ENCODE data around the gene ARHGEF37.

ARHGEF37 gene

GRCh38 chr5:149639737-149640136 lies 58.4 kb downstream of the ARHGEF37 start:
- Histone ChIP-seq H3K36me3 (ENCODE audit: insufficient read depth, low read length) (no peaks in the 10 kb centered on the region), H3K4me3 (ENCODE audit: low read depth in 1 of 2, low read length in 2 of 2) (no peak overlapping the region), H3K4me1 (ENCODE audit: insufficient read depth, low read length) (no peaks in the 10 kb centered on the region), H3K9ac (ENCODE audit: low read depth, low read length) (no peak overlapping the region), H3K27ac (ENCODE audit: low read length) (no peak overlapping the region), H4K20me1 (ENCODE audit: insufficient read depth, low read length) (no peaks in the 10 kb centered on the region), H3K4me2 (ENCODE audit: insufficient read depth, low read length) (no peak overlapping the region), H3K9me3 (ENCODE audit: insufficient read depth, low read length, severe bottlenecking) (no peaks in the 10 kb centered on the region), H3K27me3 (ENCODE audit: insufficient read depth, low read length, poor library complexity) (peaks cover 3% of the 10 kb centered on the region), H3K79me2 (ENCODE audit: insufficient read depth, low read length) (no peaks in the 10 kb centered on the region), H2AFZ (ENCODE audit: low read depth, low read length) (no peak overlapping the region)
- no peak for DNase-seq
- TF ChIP-seq, protein P1, sequence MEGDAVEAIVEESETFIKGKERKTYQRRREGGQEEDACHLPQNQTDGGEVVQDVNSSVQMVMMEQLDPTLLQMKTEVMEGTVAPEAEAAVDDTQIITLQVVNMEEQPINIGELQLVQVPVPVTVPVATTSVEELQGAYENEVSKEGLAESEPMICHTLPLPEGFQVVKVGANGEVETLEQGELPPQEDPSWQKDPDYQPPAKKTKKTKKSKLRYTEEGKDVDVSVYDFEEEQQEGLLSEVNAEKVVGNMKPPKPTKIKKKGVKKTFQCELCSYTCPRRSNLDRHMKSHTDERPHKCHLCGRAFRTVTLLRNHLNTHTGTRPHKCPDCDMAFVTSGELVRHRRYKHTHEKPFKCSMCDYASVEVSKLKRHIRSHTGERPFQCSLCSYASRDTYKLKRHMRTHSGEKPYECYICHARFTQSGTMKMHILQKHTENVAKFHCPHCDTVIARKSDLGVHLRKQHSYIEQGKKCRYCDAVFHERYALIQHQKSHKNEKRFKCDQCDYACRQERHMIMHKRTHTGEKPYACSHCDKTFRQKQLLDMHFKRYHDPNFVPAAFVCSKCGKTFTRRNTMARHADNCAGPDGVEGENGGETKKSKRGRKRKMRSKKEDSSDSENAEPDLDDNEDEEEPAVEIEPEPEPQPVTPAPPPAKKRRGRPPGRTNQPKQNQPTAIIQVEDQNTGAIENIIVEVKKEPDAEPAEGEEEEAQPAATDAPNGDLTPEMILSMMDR (IDR thresholded peaks at IDR 0.05; ENCODE audit: borderline replicate concordance, extremely low read depth, low read length, poor library complexity, severe bottlenecking): no peak
- TF ChIP-seq EZH2 (IDR thresholded peaks at IDR 0.05; ENCODE audit: borderline replicate concordance, low read depth, low read length, severe bottlenecking): no peak
- ATAC-seq (ENCODE audit: insufficient read depth, low read depth): no peak

DNA sequence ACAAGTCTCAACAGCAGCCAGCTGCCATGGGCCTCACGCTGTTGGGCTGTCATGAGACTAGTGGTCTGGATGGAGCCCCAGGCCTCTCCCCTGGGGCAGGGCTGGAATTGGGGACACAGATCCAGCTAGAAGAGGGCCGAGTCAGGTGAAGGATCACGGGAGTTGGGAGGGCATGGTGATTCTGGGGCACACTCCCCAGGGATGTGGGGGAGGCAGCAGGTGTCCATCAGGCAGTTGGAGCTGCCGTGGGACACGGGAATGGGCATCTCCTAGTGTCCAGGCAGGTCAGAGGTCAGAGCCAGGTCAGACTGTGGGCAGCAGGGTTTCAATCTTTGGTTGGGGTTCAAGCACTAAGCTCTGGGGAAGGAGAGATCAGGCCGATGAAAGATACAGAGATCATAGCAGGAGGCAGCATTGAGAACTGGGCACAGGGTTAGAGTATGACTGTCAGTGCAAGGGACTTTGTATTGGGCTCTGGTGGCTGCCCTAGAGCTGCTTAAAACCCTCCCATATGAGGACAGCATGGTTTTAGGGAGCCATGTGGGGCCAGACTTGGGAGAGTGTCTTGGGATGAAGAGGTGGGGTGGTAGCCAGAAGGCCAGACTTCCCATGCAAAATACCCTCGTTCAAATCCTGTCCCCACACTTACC lies 59.2 kb downstream of the ARHGEF37 start:
- Histone ChIP-seq H3K9me3 (ENCODE audit: insufficient read depth, low read length, severe bottlenecking) (no peaks in the 10 kb centered on the region), H3K9ac (ENCODE audit: low read depth, low read length) (no peak overlapping the region), H3K27me3 (ENCODE audit: insufficient read depth, low read length, poor library complexity) (peaks cover 3% of the 10 kb centered on the region), H3K79me2 (ENCODE audit: insufficient read depth, low read length) (no peaks in the 10 kb centered on the region), H3K36me3 (ENCODE audit: insufficient read depth, low read length) (no peaks in the 10 kb centered on the region), H3K4me3 (ENCODE audit: low read depth in 1 of 2, low read length in 2 of 2) (no peak overlapping the region), H3K4me1 (ENCODE audit: insufficient read depth, low read length) (no peaks in the 10 kb centered on the region), H3K4me2 (ENCODE audit: insufficient read depth, low read length) (no peak overlapping the region), H4K20me1 (ENCODE audit: insufficient read depth, low read length) (no peaks in the 10 kb centered on the region), H2AFZ (ENCODE audit: low read depth, low read length) (no peak overlapping the region), H3K27ac (ENCODE audit: low read length) (no peak overlapping the region)
- TF ChIP-seq, protein P1 (IDR thresholded peaks at IDR 0.05; ENCODE audit: borderline replicate concordance, extremely low read depth, low read length, poor library complexity, severe bottlenecking): no peak
- no peak for TF ChIP-seq EZH2 (IDR thresholded peaks at IDR 0.05; ENCODE audit: borderline replicate concordance, low read depth, low read length, severe bottlenecking)
- no peak for DNase-seq
- ATAC-seq (ENCODE audit: insufficient read depth, low read depth): no peak

- no peak overlapping the region for H2AFZ ChIP-seq (ENCODE audit: low read depth, low read length)
- H3K9ac ChIP-seq (ENCODE audit: low read depth, low read length): no peak overlapping the region
- no peak overlapping the region for H3K4me2 ChIP-seq (ENCODE audit: insufficient read depth, low read length)
- no peaks in the 10 kb centered on the region for H3K79me2 ChIP-seq (ENCODE audit: insufficient read depth, low read length)
- H3K9me3 ChIP-seq (ENCODE audit: insufficient read depth, low read length, severe bottlenecking): no peaks in the 10 kb centered on the region
- no peak for ATAC-seq (ENCODE audit: insufficient read depth, low read depth)
- no peaks in the 10 kb centered on the region for H3K36me3 ChIP-seq (ENCODE audit: insufficient read depth, low read length)
- no peak overlapping the region for H3K4me3 ChIP-seq (ENCODE audit: low read depth in 1 of 2, low read length in 2 of 2)
- no peak overlapping the region for H3K27ac ChIP-seq (ENCODE audit: low read length)
- H3K27me3 ChIP-seq (ENCODE audit: insufficient read depth, low read length, poor library complexity): peaks cover 3% of the 10 kb centered on the region
- H3K4me1 ChIP-seq (ENCODE audit: insufficient read depth, low read length): no peaks in the 10 kb centered on the region
- TF ChIP-seq EZH2 (IDR thresholded peaks at IDR 0.05; ENCODE audit: borderline replicate concordance, low read depth, low read length, severe bottlenecking): no peak
- TF ChIP-seq, protein P1 (IDR thresholded peaks at IDR 0.05; ENCODE audit: borderline replicate concordance, extremely low read depth, low read length, poor library complexity, severe bottlenecking): no peak
- DNase-seq: no peak
- no peaks in the 10 kb centered on the region for H4K20me1 ChIP-seq (ENCODE audit: insufficient read depth, low read length)
Observed at GRCh38 chr5:149641000-149641576, 59.8 kb downstream of the ARHGEF37 start.

Measured in DND-41 (cell line).